HepG2 (cell line): ENCODE results near the gene RARRES1.

Source experiments
- E2F1 ChIP-seq: sonication (generic); formaldehyde crosslinking; IDR thresholded peaks from 2 replicates; pipeline ENCODE4 v1.5.0; 2020; ENCODE audit warnings: missing genetic modification reagents
- EP300 ChIP-seq, 3 experiments: sonication (generic) in 1 of 3; formaldehyde crosslinking in 1 of 3; IDR thresholded peaks; 2 replicates each; pipeline versions ENCODE4 v1.5.1 to v1.6.1; 2011 to 2020; ENCODE audit warnings: low read depth in 2 of 3, low read length in 2 of 3, borderline replicate concordance in 1 of 3, improper control_type of control experiment in 1 of 3, mild to moderate bottlenecking in 1 of 3, missing genetic modification reagents in 1 of 3, moderate library complexity in 1 of 3
- KDM3A ChIP-seq: IDR thresholded peaks from 2 replicates; pipeline ENCODE4 v1.6.1; 2018; ENCODE audit warnings: low read depth, missing compliant biosample characterization
- NPAS2 ChIP-seq: sonication (generic); formaldehyde crosslinking; IDR thresholded peaks from 2 replicates; pipeline ENCODE4 v1.8.0; 2022; ENCODE audit warnings: mild to moderate bottlenecking, missing genetic modification reagents, borderline replicate concordance
- POLR2A ChIP-seq, 2 experiments: IDR thresholded peaks; 2 replicates each; pipeline ENCODE4 v1.6.1; 2011; ENCODE audit warnings: low read depth in 2 of 2, low read length in 2 of 2, mild to moderate bottlenecking in 1 of 2, moderate library complexity in 1 of 2; ENCODE audit not compliant: insufficient read depth in 1 of 2
- SP2 ChIP-seq: sonication (generic); formaldehyde crosslinking; IDR thresholded peaks from 2 replicates; pipeline ENCODE4 v1.5.1; 2020; ENCODE audit warnings: mild to moderate bottlenecking, missing genetic modification reagents
- TCF7L2 ChIP-seq: IDR thresholded peaks from 2 replicates; pipeline ENCODE4 v1.6.1; 2011; ENCODE audit warnings: mild to moderate bottlenecking, low read depth, low read length, moderate library complexity
- ZBTB34 ChIP-seq: sonication (generic); formaldehyde crosslinking; IDR thresholded peaks from 2 replicates; pipeline ENCODE4 v1.8.0; 2022; ENCODE audit warnings: mild to moderate bottlenecking, missing genetic modification reagents

- TF ChIP-seq POLR2A (IDR thresholded peaks at IDR 0.05; ENCODE audit: insufficient read depth in 1 of 2, low read depth in 2 of 2, low read length in 2 of 2) (no peak), ZBTB34 (CRISPR knock-in tag) (no peak), TCF7L2 (no peak), KDM3A (no peak), NPAS2 (CRISPR knock-in tag) (no peak), SP2 (CRISPR knock-in tag) (no peak), E2F1 (CRISPR knock-in tag) (no peak), EP300 (IDR thresholded peaks at IDR 0.05; ENCODE audit: low read depth in 2 of 2, low read length in 2 of 2) (no peak), EP300 (CRISPR knock-in tag; IDR thresholded peaks at IDR 0.05; ENCODE audit: borderline replicate concordance) (no peak)
Measured at GRCh38 chr3:158710601-158711000, 21.7 kb downstream of the RARRES1 start.
